Measurements from ENCODE around the gene CPT2. TPM values are rescaled to one million over a fixed set of nuclear protein-coding genes. Genes with fewer than 3 reads are reported as not detected.

The CPT2 gene
- total RNA-seq, 1 experiment from 2014 or later = 14.4 TPM

DNA sequence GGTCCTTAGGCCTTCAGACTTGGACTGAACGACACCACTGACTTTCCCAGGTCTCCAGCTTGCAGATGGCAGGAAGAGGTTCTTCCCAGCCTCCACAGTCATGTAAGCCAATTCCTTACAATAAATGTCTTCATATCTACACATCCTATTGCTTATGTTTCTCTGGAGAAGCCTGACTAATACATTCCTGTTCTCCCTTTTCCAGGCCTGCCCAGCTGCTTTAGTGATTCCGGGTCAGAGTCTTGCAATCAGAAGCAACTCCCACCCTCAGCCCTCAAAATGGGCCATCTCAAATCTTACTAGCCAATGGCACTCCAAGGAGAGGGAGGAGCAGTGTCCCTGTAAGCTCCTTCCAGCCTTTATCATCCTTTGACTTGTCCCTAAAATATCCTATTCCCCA, 16.4 kb upstream of the CPT2 start:
- Mint-ChIP-seq H3K4me3 (ENCODE audit: unreplicated experiment) (no peak overlapping the region), H3K27me3 (ENCODE audit: insufficient read depth, unreplicated experiment) (no peaks in the 10 kb centered on the region), H3K9me3 (ENCODE audit: unreplicated experiment) (no peaks in the 10 kb centered on the region), H3K27ac (ENCODE audit: unreplicated experiment) (no peak overlapping the region), H3K36me3 (ENCODE audit: insufficient read depth, unreplicated experiment) (no peaks in the 10 kb centered on the region), H3K4me1 (ENCODE audit: low read depth, unreplicated experiment) (peaks cover 11% of the 10 kb centered on the region)
- CTCF ChIA-PET = no interaction called here
- H3K4me1 ChIP-seq = peaks cover 30% of the 10 kb centered on the region
- no peaks in the 10 kb centered on the region for H3K27me3 ChIP-seq (replicated peaks; ENCODE audit: control insufficient read depth, insufficient read depth, low read length)
- POLR2A ChIA-PET = no interaction called here
- intact Hi-C loops (cut with micrococcal nuclease; ENCODE audit: unreplicated experiment) = loop anchor here (5.0 kb wide), 4 partner anchors 58 to 473 kb away; partner anchors contain the start of gene SCP2
- DNase-seq = no peak
- no peaks in the 10 kb centered on the region for H3K9me3 ChIP-seq
- no peaks in the 10 kb centered on the region for H3K36me3 ChIP-seq (ENCODE audit: control insufficient read depth, insufficient read depth, low read length)
- no peak overlapping the region for H3K4me3 ChIP-seq (ENCODE audit: low read depth, low read length)
- TF ChIP-seq CTCF (IDR thresholded peaks at IDR 0.05; ENCODE audit: insufficient read depth in 1 of 2, low read depth in 1 of 2, low read length in 1 of 2, severe bottlenecking in 1 of 2, unreplicated experiment in 1 of 2) = no peak
- no TSS peak for BruUV-seq (replicated peaks)

GRCh38 chr1:53180951-53181350, 15.7 kb upstream of the CPT2 start:
- intact Hi-C loops (cut with micrococcal nuclease; ENCODE audit: unreplicated experiment) = loop anchor here (5.0 kb wide), 4 partner anchors 59 to 474 kb away; partner anchors contain the start of gene SCP2
- DNase-seq = no peak
- Mint-ChIP-seq H3K4me1 (ENCODE audit: low read depth, unreplicated experiment) (peaks cover 7% of the 10 kb centered on the region), H3K9me3 (ENCODE audit: unreplicated experiment) (no peaks in the 10 kb centered on the region), H3K27ac (ENCODE audit: unreplicated experiment) (no peak overlapping the region), H3K27me3 (ENCODE audit: insufficient read depth, unreplicated experiment) (no peaks in the 10 kb centered on the region), H3K36me3 (ENCODE audit: insufficient read depth, unreplicated experiment) (no peaks in the 10 kb centered on the region), H3K4me3 (ENCODE audit: unreplicated experiment) (no peak overlapping the region)
- POLR2A ChIA-PET = interaction anchor here (0.6 kb wide), 1 partner anchor 149 kb away, joined by 3 read pairs; no protein-coding TSS in a partner anchor
- Histone ChIP-seq H3K4me1 (peaks cover 33% of the 10 kb centered on the region), H3K27me3 (replicated peaks; ENCODE audit: control insufficient read depth, insufficient read depth, low read length) (no peaks in the 10 kb centered on the region), H3K36me3 (ENCODE audit: control insufficient read depth, insufficient read depth, low read length) (no peaks in the 10 kb centered on the region), H3K9me3 (no peaks in the 10 kb centered on the region), H3K4me3 (ENCODE audit: low read depth, low read length) (no peak overlapping the region)
- no TSS peak for BruUV-seq (replicated peaks)
- CTCF ChIA-PET = no interaction called here
- no peak for TF ChIP-seq CTCF (IDR thresholded peaks at IDR 0.05; ENCODE audit: insufficient read depth in 1 of 2, low read depth in 1 of 2, low read length in 1 of 2, severe bottlenecking in 1 of 2, unreplicated experiment in 1 of 2)

- intact Hi-C loops (cut with micrococcal nuclease; ENCODE audit: unreplicated experiment) = loop anchor here (2.0 to 5.0 kb wide), 5 partner anchors 15 to 475 kb away; partner anchors contain the start of genes CPT2 and SCP2
- Mint-ChIP-seq H3K36me3 (ENCODE audit: insufficient read depth, unreplicated experiment) (no peaks in the 10 kb centered on the region), H3K9me3 (ENCODE audit: unreplicated experiment) (no peaks in the 10 kb centered on the region), H3K27me3 (ENCODE audit: insufficient read depth, unreplicated experiment) (no peaks in the 10 kb centered on the region), H3K27ac (ENCODE audit: unreplicated experiment) (no peak overlapping the region), H3K4me3 (ENCODE audit: unreplicated experiment) (no peak overlapping the region), H3K4me1 (ENCODE audit: low read depth, unreplicated experiment) (no peaks in the 10 kb centered on the region)
- BruUV-seq (replicated peaks) = no TSS peak
- Histone ChIP-seq H3K4me3 (ENCODE audit: low read depth, low read length) (no peak overlapping the region), H3K27me3 (replicated peaks; ENCODE audit: control insufficient read depth, insufficient read depth, low read length) (no peaks in the 10 kb centered on the region), H3K9me3 (no peaks in the 10 kb centered on the region), H3K36me3 (ENCODE audit: control insufficient read depth, insufficient read depth, low read length) (no peaks in the 10 kb centered on the region), H3K4me1 (peaks cover 33% of the 10 kb centered on the region)
- TF ChIP-seq CTCF (IDR thresholded peaks at IDR 0.05; ENCODE audit: insufficient read depth in 1 of 2, low read depth in 1 of 2, low read length in 1 of 2, severe bottlenecking in 1 of 2, unreplicated experiment in 1 of 2) = peak; percentile 49 to 64
- POLR2A ChIA-PET = no interaction called here
- DNase-seq = peak; percentile 71 to 77
- CTCF ChIA-PET = interaction anchor here (0.6 kb wide), 1 partner anchor 140 kb away, joined by 3 read pairs; no protein-coding TSS in a partner anchor
Measured at GRCh38 chr1:53182111-53182593, 14.5 kb upstream of the CPT2 start.
